HepG2 (cell line): ENCODE results near the gene C1QL4.

ENCODE experiments used
- ARNTL ChIP-seq: sonication (generic); formaldehyde crosslinking; IDR thresholded peaks from 2 replicates; pipeline ENCODE4 v1.4.0; 2020; ENCODE audit warnings: mild to moderate bottlenecking, missing genetic modification reagents
- KAT7 ChIP-seq: IDR thresholded peaks from 2 replicates; pipeline ENCODE4 v1.6.1; 2018; ENCODE audit warnings: borderline replicate concordance, missing compliant biosample characterization
- MYC ChIP-seq: sonication (generic); formaldehyde crosslinking; IDR thresholded peaks from 2 replicates; pipeline ENCODE4 v1.9.0; 2021; ENCODE audit warnings: missing genetic modification reagents, borderline replicate concordance
- RBM39 ChIP-seq: fragments of 200-400 bp; formaldehyde crosslinking; IDR thresholded peaks from one replicate; pipeline ENCODE4 v1.6.1; 2018; ENCODE audit warnings: antibody characterized with exemption, mild to moderate bottlenecking, low read depth, low read length; ENCODE audit not compliant: poor library complexity, severe bottlenecking
- TCF7 ChIP-seq: sonication (generic); IDR thresholded peaks from 2 replicates; pipeline ENCODE4 v1.6.1; 2016; ENCODE audit warnings: antibody characterized with exemption, low read depth
- TF ChIP-seq, protein P1 (sequence below): IDR thresholded peaks from 2 replicates; pipeline ENCODE4 v1.6.1; 2016
- TF ChIP-seq, protein P2 (sequence below): IDR thresholded peaks from 2 replicates; pipeline ENCODE4 v1.6.1; 2018; ENCODE audit warnings: missing genetic modification reagents, mild to moderate bottlenecking, missing compliant biosample characterization

DNA sequence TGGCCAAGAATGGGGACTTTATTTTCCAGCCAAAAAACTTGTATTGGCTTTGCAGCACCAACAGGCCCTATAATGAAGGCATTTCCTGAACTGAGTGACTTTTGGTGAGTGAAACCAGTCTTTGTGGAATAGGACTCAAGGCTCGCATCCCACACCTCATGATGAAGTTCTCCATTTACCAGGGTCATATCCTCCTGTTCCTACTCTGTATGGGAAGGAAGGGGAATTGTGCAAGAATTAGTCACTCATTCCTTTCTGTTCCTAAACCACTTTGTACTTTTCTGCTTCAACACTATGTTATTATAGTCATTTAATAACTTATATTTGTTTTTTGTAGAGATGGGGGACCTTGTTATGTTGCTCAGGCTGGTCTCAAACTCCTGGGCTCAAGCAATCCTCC, 28.0 kb upstream of the C1QL4 start:
- TF ChIP-seq, protein P1, sequence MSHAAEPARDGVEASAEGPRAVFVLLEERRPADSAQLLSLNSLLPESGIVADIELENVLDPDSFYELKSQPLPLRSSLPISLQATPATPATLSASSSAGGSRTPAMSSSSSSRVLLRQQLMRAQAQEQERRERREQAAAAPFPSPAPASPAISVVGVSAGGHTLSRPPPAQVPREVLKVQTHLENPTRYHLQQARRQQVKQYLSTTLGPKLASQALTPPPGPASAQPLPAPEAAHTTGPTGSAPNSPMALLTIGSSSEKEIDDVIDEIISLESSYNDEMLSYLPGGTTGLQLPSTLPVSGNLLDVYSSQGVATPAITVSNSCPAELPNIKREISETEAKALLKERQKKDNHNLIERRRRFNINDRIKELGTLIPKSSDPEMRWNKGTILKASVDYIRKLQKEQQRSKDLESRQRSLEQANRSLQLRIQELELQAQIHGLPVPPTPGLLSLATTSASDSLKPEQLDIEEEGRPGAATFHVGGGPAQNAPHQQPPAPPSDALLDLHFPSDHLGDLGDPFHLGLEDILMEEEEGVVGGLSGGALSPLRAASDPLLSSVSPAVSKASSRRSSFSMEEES (CRISPR knock-in tag) = no peak
- TF ChIP-seq ARNTL (CRISPR knock-in tag) (no peak), RBM39 (no peak), KAT7 (CRISPR knock-in tag) (no peak), TCF7 (no peak), MYC (no peak)
- TF ChIP-seq, protein P2, sequence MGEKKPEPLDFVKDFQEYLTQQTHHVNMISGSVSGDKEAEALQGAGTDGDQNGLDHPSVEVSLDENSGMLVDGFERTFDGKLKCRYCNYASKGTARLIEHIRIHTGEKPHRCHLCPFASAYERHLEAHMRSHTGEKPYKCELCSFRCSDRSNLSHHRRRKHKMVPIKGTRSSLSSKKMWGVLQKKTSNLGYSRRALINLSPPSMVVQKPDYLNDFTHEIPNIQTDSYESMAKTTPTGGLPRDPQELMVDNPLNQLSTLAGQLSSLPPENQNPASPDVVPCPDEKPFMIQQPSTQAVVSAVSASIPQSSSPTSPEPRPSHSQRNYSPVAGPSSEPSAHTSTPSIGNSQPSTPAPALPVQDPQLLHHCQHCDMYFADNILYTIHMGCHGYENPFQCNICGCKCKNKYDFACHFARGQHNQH (CRISPR knock-in tag) = no peak
